ENCODE data around the gene STEAP2. TPM values are rescaled to one million over a fixed set of nuclear protein-coding genes. Genes with fewer than 3 reads are reported as not detected.

The STEAP2 gene
- total and polyA plus RNA-seq, 7 donors = 1.4 to 32.1 (median 22.5) TPM

DNA sequence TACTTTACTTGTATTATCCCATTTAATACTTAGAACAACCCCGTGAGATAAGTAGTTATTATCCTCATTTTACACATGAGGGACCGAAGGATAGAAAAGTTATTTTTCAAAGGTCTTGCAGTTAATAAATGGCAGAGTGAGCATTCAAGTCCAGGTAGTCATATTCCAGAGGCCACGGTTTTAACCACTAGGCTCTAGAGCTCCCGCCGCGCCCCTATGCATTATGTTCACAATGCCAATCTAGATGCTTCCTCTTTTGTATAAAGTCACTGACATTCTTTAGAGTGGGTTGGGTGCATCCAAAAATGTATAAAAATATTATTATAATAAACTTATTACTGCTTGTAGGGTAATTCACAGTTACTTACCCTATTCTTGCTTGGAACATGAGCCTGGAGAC, 22.0 kb downstream of the STEAP2 start:
- H3K36me3 ChIP-seq = peaks cover 0 to 6% (median 0%) of the 10 kb centered on the region in 4 donors
- intact Hi-C loops (cut with DNase I) = no loop called here
- no peak for DNase-seq
- no peaks in the 10 kb centered on the region for H3K4me1 ChIP-seq
- H3K4me3 ChIP-seq = no peak overlapping the region
- H3K27me3 ChIP-seq = no peaks in the 10 kb centered on the region
- no peak overlapping the region for H3K27ac ChIP-seq
- WGBS, 2 donors = 87 to 92% methylated on average over 6 of the region's 6 CpGs
- no peak for TF ChIP-seq POLR2A (IDR thresholded peaks at IDR 0.05)
- no peak for TF ChIP-seq POLR2AphosphoS5 (IDR thresholded peaks at IDR 0.05)
- no peak for TF ChIP-seq EP300 (IDR thresholded peaks at IDR 0.05)
- no peaks in the 10 kb centered on the region for H3K9me3 ChIP-seq

DNA sequence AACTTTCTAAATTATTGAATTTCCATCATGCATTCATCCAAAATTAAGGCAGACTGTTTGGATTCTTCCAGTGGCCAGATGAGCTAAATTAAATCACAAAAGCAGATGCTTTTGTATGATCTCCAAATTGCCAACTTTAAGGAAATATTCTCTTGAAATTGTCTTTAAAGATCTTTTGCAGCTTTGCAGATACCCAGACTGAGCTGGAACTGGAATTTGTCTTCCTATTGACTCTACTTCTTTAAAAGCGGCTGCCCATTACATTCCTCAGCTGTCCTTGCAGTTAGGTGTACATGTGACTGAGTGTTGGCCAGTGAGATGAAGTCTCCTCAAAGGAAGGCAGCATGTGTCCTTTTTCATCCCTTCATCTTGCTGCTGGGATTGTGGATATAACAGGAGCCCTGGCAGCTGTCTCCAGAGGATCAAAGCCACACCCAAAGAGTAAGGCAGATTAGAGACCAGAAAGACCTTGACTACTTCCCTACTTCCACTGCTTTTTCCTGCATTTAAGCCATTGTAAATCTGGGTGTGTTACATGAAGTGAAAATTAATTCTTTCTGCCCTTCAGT, 25.3 kb downstream of the STEAP2 start:
- no peak for TF ChIP-seq EP300 (IDR thresholded peaks at IDR 0.05)
- TF ChIP-seq POLR2A (IDR thresholded peaks at IDR 0.05) = no peak
- TF ChIP-seq POLR2AphosphoS5 (IDR thresholded peaks at IDR 0.05) = no peak
- TF ChIP-seq, protein P1, sequence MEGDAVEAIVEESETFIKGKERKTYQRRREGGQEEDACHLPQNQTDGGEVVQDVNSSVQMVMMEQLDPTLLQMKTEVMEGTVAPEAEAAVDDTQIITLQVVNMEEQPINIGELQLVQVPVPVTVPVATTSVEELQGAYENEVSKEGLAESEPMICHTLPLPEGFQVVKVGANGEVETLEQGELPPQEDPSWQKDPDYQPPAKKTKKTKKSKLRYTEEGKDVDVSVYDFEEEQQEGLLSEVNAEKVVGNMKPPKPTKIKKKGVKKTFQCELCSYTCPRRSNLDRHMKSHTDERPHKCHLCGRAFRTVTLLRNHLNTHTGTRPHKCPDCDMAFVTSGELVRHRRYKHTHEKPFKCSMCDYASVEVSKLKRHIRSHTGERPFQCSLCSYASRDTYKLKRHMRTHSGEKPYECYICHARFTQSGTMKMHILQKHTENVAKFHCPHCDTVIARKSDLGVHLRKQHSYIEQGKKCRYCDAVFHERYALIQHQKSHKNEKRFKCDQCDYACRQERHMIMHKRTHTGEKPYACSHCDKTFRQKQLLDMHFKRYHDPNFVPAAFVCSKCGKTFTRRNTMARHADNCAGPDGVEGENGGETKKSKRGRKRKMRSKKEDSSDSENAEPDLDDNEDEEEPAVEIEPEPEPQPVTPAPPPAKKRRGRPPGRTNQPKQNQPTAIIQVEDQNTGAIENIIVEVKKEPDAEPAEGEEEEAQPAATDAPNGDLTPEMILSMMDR (IDR thresholded peaks at IDR 0.05) = no peak
- Histone ChIP-seq H3K4me3 (no peak overlapping the region), H3K36me3 (peaks cover 0 to 6% (median 0%) of the 10 kb centered on the region in 4 donors), H3K9me3 (no peaks in the 10 kb centered on the region), H3K27ac (no peak overlapping the region), H3K4me1 (no peaks in the 10 kb centered on the region), H3K27me3 (no peaks in the 10 kb centered on the region)
- DNase-seq = no peak
- intact Hi-C loops (cut with DNase I) = no loop called here
- 80 to 90% methylated on average over 1 of the region's 1 CpG for WGBS, 2 donors

DNA sequence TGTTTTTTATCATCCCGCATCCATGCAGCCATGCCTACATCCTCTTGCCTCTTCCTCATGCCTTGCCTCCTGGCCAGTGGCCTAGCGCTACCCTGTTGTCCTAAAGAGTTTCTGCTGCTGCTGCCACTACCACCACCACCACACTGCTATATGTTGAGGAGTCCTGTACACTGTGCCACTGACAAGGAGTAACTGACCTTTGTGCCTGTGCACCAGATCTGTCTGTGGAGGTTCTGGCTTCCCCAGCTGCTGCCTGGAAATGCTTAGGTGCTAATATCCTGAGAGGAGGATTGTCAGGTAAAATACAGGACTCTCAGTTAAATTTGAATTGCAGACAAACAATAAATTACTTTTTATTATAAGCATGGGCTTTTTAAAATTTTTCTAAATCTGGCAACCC, 26.5 kb downstream of the STEAP2 start:
- Histone ChIP-seq H3K27me3 (no peaks in the 10 kb centered on the region), H3K27ac (no peak overlapping the region), H3K36me3 (peaks cover 0 to 6% (median 0%) of the 10 kb centered on the region in 4 donors), H3K4me1 (no peaks in the 10 kb centered on the region), H3K4me3 (no peak overlapping the region), H3K9me3 (no peaks in the 10 kb centered on the region)
- intact Hi-C loops (cut with DNase I) = no loop called here
- WGBS, 2 donors = 96 to 98% methylated on average over 2 of the region's 2 CpGs
- TF ChIP-seq, protein P1 (IDR thresholded peaks at IDR 0.05) = no peak
- no peak for TF ChIP-seq EP300 (IDR thresholded peaks at IDR 0.05)
- no peak for TF ChIP-seq POLR2A (IDR thresholded peaks at IDR 0.05)
- no peak for TF ChIP-seq POLR2AphosphoS5 (IDR thresholded peaks at IDR 0.05)
- DNase-seq = no peak

DNA sequence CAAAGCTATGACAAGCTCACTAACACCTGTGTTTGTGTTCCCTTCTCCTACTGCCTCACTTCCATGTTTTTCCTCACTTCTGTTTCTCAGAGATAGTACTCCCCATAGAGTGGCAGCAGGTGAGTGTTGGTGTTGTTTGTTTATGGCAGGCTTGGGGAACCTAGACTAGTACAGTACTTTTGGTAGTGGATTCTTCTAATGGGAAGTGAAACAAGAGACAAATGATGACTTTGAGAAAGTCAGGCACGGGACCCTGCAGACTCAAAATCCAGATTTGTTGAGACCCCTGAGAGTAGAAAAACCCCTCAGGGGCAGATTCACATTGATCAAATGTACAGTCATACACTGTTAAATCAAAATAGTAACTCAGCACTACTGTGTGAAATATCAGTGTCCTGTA, 27.0 kb downstream of the STEAP2 start:
- 75 to 82% methylated on average over 1 of the region's 1 CpG for WGBS, 2 donors
- H3K4me3 ChIP-seq = no peak overlapping the region
- TF ChIP-seq EP300 (IDR thresholded peaks at IDR 0.05) (no peak), POLR2A (IDR thresholded peaks at IDR 0.05) (no peak), POLR2AphosphoS5 (IDR thresholded peaks at IDR 0.05) (no peak)
- TF ChIP-seq, protein P1 (IDR thresholded peaks at IDR 0.05) = no peak
- intact Hi-C loops (cut with DNase I) = no loop called here
- no peaks in the 10 kb centered on the region for H3K9me3 ChIP-seq
- H3K4me1 ChIP-seq = no peaks in the 10 kb centered on the region
- H3K36me3 ChIP-seq = peaks cover 0 to 5% (median 0%) of the 10 kb centered on the region in 4 donors
- H3K27me3 ChIP-seq = no peaks in the 10 kb centered on the region
- no peak for DNase-seq
- no peak overlapping the region for H3K27ac ChIP-seq

DNA sequence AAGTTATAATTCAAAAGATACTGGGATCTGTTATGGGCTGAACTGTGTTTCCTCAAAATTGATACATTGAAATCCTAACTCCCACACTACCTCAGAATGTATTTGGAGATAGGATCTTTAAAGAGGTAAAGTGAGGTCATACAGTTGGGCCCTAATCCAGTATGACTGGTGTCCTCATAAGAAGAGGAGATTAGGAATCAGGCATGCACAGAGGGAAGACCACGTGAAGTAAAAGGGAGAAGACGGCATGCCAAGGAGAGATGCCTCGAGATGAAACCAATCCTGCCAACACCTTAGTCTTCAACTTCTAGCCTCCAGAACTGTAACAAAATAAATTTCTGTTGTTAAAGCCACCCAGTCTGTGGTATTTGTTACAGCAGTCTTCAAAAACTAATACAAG, 27.5 kb downstream of the STEAP2 start:
- no peaks in the 10 kb centered on the region for H3K27me3 ChIP-seq
- no peak for TF ChIP-seq POLR2AphosphoS5 (IDR thresholded peaks at IDR 0.05)
- TF ChIP-seq POLR2A (IDR thresholded peaks at IDR 0.05) = no peak
- TF ChIP-seq, protein P1 (IDR thresholded peaks at IDR 0.05) = no peak
- TF ChIP-seq EP300 (IDR thresholded peaks at IDR 0.05) = no peak
- H3K4me1 ChIP-seq = peaks cover 0 to 2% (median under 1%) of the 10 kb centered on the region in 4 donors
- H3K4me3 ChIP-seq = no peak overlapping the region
- 82 to 91% methylated on average over 3 of the region's 3 CpGs for WGBS, 2 donors
- DNase-seq = no peak
- no peak overlapping the region for H3K27ac ChIP-seq
- no peaks in the 10 kb centered on the region for H3K9me3 ChIP-seq
- H3K36me3 ChIP-seq = peaks cover 0 to under 1% (median 0%) of the 10 kb centered on the region in 4 donors
- intact Hi-C loops (cut with DNase I) = no loop called here

Measured in sigmoid colon (tissue), 7 donors.